DOHH2 (cell line): Measurements from ENCODE around the gene CAPN1.

Source experiments
- CTCF ChIP-seq: fragments of 200-600 bp; sonication (generic); IDR thresholded peaks from one replicate; pipeline ENCODE4 v1.5.1; 2014; ENCODE audit warnings: antibody characterized with exemption, mild to moderate bottlenecking, low read depth, low read length; ENCODE audit not compliant: poor library complexity, severe bottlenecking
- EZH2phosphoT487 ChIP-seq: fragments of 200-600 bp; sonication (generic); IDR thresholded peaks from 2 replicates; pipeline ENCODE4 v1.6.1; 2017; ENCODE audit warnings: borderline replicate concordance, mild to moderate bottlenecking, antibody characterized with exemption, low read length, moderate library complexity, mixed read lengths

GRCh38 chr11:65187971-65188461 is 6.3 kb downstream of the CAPN1 start:
- TF ChIP-seq CTCF (no peak), EZH2phosphoT487 (no peak)
